SK-N-MC (cell line): ENCODE data around the gene BFSP2.

Source experiments
- EZH2 ChIP-seq: fragments of 200-600 bp; sonication (generic); IDR thresholded peaks from one replicate; pipeline ENCODE4 v1.6.1; 2017; ENCODE audit warnings: antibody characterized with exemption
- POLR2AphosphoS5 ChIP-seq: IDR thresholded peaks from 2 replicates; pipeline ENCODE4 v1.6.1; 2012; ENCODE audit warnings: mild to moderate bottlenecking, low read depth, low read length, borderline replicate concordance

DNA sequence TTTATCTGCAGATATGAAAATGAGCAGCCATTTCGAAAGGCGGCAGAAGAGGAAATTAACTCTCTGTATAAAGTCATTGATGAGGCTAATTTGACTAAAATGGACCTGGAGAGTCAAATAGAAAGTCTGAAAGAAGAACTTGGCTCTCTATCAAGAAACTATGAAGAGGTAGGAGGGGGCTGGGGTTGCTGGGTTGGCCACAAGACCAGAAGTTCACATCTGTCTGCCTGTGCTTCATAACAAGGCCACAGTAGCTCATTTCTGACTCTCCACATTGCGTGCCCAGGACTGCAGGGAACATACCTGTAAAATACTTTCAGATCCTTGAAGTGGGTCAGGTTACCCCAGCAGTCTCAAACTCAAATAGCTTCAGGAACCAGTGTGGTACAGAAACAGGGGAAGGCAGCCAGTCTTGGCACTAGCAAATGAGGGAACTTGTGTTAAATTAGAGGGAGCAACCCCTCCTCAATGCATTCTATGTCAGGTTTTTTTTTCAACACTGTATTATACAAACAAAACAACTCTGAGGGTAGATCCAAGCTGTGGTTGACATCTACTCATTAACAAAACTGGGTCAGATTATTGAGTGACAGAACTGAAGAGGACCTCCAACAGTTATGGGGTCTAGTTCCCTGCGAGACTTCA, 48.7 kb downstream of the BFSP2 start:
- no peak for TF ChIP-seq EZH2
- TF ChIP-seq POLR2AphosphoS5, result no peak
